SK-N-MC (cell line): ENCODE measurements around the gene OLFML1.

Experiments
- EZH2 ChIP-seq: fragments of 200-600 bp; sonication (generic); IDR thresholded peaks from one replicate; pipeline ENCODE4 v1.6.1; 2017; ENCODE audit warnings: antibody characterized with exemption
- POLR2AphosphoS5 ChIP-seq: IDR thresholded peaks from 2 replicates; pipeline ENCODE4 v1.6.1; 2012; ENCODE audit warnings: mild to moderate bottlenecking, low read depth, low read length, borderline replicate concordance

- TF ChIP-seq EZH2 (no peak), POLR2AphosphoS5 (no peak)
Measured at GRCh38 chr11:7552666-7553065, 67.4 kb downstream of the OLFML1 start.
